NCI-H446 treated with DMSO at 0.1 percent for 48 hours (cell line): ENCODE data around the gene INTU.
A peak's percentile ranks its signal among the peaks of the same experiment; 100 is the strongest.
"Not testable (repeated sequence)": the region's sequence is repeated elsewhere in the genome, so short reads cannot be mapped to it uniquely, and the experiment has no call there.

Experiments used
- DNase-seq: peaks from one replicate; lab custom pipeline; 2025; lab: John Stamatoyannopoulos, UW

The INTU gene

DNA sequence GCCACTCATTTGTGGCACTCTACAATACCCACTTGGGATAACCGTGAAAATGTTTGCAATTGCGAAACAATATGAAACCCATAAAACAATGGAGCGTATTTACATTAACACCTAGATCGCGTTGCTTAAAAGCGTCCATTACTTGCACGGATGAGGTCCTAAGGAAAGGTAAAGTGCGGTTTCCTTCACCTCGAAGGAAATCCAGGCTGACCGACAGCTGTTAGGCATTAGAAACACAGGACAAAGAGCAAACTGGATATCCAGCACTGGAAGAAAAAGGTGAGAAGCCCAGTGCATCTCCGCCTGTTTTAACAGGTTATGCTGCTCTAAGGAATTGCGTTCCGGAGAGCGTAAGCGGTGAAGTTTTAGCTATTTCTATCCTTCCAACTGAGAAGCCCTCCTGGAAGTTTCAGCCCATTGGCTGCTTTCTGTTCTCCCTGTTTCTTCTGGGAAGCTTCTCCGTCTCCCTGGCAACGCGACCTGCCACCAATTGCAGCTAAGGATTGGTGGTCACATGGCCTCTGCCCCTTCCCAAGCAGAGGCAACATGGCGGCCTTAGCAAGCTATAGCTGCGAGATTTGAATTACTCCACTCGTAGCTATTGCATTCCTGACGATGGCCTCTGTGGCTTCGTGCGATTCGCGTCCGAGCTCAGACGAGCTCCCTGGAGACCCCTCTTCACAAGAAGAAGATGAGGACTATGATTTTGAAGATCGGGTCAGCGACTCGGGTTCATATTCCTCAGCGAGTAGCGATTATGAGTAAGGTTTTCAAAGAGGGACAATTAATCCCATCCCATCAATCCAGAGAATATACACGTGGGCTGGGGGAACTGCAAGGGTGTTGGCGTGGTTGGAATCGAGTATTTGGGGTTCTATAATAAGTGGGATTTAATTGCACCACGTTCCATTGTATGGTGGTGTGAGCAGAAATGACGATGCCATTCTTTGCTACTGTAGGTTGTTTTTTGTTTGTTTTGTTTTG lies at the start of gene INTU:
Gene INTU (plus strand): TSS at position 538 of the 984 bp plus-strand sequence. CDS start 78 bp downstream, at position 616.
- DNase-seq, result peak; percentile 73

DNA sequence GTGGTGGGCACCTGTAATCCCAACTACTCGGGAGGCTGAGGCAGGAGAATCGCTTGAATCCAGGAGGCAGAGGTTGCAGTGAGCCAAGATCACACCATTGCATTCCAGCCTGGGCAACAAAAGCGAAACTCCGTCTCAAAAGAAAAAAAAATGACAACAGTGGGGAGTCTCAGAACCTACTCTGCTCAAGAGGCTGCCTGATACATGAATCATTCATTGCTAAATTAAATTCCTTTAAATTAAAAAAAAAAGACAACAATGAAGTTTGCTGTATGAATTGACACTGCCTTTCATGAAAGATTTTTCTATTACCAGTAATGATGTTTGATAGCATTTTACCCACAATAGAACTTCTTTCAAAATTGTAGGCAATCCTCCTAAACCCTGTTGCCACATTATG lies 46.3 kb upstream of the INTU start:
- not testable (repeated sequence) for DNase-seq

GRCh38 chr4:127586922-127587571 lies 45.7 kb upstream of the INTU start:
- DNase-seq, result peak; percentile 40

DNA sequence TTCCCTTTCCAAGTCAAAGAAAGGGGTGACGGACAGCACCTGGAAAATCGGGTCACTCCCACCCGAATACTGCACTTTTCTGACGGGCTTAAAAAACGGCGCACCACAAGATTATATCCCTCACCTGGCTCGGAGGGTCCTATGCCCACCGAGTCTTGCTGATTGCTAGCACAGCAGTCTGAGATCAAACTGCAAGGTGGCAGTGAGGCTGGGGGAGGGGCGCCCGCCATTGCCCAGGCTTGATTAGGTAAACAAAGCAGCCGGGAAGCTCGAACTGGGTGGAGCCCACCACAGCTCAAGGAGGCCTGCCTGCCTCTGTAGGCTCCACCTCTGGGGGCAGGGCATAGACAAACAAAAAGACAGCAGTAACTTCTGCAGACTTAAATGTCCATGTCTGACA lies 43.6 kb upstream of the INTU start:
- not testable (repeated sequence) for DNase-seq

- DNase-seq, result no peak
Observed at GRCh38 chr4:127598656-127599055, 34.1 kb upstream of the INTU start.

DNA sequence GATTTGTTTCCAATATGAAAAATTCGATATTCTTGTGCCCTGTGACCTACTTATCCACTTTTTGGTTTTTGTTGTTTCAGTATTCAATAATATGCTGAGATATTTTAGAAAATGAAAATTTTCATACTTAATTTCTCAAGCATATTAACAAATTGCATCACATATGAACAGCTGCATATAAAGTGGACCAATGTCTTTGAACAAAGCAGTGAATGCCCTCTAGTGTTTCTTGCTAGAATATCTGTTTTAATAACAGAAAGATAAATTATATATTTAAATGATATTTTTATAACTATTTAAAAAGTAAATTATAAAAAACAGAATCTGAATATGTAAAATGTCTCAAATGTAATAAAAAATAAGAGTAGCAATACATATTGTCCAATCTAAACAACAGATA lies 31.7 kb upstream of the INTU start:
- peak; percentile 2 for DNase-seq

GRCh38 chr4:127604949-127605709 lies 27.6 kb upstream of the INTU start:
- no peak for DNase-seq

DNA sequence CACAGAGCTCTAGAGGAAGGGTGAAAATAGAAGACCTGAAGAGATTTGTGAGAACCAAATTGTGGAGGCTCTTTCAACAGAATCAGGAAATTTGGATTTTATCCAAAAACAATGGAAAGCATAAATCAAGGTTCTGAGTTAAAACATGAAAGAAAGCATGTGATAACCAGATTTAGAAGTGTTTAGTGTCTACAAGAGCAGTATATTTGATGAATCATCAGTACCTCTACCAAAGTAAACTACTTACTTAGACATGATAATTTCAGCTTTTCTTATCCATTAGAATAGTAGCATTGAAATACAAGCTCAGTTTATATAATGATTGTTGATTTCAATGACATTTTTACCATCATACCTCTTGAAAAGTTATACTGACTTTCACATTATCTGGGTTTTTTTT lies 25.9 kb upstream of the INTU start:
- no peak for DNase-seq

DNA sequence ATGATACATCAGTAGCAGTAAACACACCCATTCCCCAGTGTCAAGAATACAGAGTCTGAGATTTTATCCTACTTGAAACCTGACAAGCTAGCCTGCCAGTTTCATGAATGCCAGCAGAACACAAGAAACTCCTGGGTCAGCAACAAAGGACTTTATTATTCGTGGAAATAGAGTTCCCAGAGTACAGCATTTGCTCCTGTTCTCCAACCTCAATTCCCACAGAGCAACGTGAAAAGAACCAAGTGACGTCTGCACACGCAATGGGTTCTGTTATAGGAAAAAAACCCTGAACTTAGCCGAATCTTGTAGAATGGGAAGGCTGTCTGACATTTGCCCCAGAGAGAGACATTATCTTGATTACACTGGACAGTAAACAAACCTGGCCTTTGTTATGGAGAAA lies 23.3 kb upstream of the INTU start:
- no peak for DNase-seq

- DNase-seq, result no peak
Observed at GRCh38 chr4:127610488-127610887, 22.3 kb upstream of the INTU start.

- DNase-seq, result no peak
Observed at GRCh38 chr4:127616898-127617297, 15.9 kb upstream of the INTU start.

DNA sequence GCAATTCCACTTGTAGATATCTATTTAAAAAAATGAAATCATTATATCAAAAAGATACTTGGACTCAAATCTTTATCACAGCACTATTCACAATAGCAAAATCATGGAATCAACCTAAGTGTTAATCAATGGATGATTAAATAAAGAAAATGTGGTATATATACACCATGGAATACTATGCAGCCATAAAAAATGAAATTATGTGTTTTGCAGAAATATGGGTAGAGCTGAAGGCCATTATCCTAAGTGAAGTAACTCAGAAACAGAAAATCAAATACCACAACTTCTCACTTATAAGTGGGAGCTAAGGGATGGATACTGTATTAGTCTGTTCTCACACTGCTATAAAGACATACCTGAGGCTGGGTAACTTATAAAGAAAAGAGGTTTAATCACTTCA lies 14.3 kb upstream of the INTU start:
- DNase-seq, result no peak

- DNase-seq, result no peak
Observed at GRCh38 chr4:127622621-127622920, 10.2 kb upstream of the INTU start.

GRCh38 chr4:127622921-127623796 lies 9.6 kb upstream of the INTU start:
- no peak for DNase-seq

DNA sequence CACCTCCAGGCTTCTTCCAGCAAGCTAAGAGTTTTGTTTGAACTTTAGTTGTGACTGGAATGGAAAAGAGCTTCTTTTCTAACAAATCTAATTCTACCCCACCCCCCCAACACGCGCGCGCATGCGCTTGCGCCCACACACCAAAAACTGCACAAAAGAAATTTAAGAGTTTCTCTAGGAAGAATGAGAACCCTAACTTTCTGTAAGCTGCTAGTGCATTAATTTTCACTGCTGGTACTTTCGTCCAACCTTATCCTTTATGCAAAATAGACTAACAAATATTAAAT lies 9.0 kb upstream of the INTU start:
- no peak for DNase-seq

DNA sequence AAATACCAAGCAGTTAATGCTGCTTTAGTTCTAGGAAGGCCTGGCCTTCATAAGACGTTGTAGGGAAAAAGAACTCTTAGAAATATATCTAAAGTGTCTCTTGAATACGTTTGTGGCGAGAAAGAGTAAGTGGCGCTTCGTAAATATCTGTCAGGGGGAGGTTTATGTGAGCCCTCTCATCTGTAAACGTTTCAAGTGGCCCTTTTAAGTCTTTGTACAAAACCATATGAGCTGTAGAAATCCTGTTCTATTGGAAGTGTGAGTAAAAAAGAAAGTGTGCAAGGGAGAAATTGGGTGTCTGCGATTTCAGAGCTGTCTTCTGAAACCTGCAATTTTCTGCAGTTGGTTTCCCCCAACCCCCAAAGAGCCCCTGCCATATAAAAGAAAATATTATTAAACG lies 8.6 kb upstream of the INTU start:
- DNase-seq, result no peak

DNA sequence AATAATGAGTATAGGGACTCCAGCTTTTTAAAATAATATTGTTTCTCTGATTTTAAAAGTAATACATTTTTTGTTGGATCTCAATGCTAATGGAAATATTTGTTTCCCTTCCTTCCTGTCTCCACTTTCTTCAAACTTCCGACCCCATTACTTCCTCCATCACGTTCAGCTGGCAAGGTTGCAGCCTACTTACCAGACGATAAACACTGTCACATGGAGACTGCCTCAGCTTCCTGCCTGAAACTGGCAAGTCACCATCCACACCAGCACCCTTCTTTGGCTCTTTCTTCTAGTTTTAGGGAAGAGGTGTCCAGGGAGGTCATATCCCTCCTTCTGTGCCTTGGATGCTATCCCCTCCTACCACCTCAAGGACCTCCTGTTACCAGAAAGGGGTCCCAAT lies 3.4 kb upstream of the INTU start:
- DNase-seq, result no peak

DNA sequence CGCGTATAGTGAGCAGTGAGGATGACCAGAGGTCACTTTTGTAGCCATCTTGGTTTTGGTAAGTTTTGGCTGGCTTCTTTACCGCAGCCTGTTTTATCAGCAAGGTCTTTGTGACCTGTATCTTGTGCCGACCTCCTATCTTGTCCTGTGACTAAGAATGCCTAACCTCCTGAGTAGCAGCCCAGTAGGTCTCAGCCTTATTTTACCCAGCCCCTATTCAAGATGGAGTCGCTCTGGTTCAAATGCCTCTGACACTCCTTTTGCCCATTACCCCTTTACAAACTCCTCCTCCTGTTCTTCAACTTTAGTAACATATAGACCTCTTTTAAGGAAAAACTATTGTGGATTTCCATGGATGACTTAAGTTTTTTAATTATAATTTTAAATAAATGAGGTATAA lies 2.6 kb upstream of the INTU start:
- DNase-seq, result no peak

GRCh38 chr4:127631420-127631819 lies 1.3 kb upstream of the INTU start:
- no peak for DNase-seq

GRCh38 chr4:127634181-127634580 lies 1.4 kb downstream of the INTU start:
- no peak for DNase-seq

DNA sequence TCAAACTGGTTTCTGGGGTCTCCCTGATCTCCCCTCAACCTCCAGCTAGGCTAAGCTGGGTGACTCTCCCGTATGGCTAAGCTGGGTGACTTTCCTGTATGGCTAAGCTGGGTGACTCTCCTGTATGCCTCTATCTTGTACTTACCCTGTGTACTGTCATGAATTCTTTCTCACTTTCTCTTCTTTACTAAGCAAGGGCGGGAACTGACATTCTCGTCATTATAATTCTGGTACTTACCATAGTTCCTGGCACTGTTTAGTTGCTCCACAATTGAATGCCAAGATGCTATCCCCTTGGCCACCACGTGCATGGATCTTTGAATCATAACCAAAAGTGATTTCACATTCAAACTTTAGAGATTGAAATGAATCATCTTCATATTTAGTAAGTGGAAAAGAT lies 8.8 kb downstream of the INTU start:
- no peak for DNase-seq

- no peak for DNase-seq
Observed at GRCh38 chr4:127642169-127642568, 9.4 kb downstream of the INTU start.
